OCI-LY3 (cell line): ENCODE measurements around the gene EIF3F.

Source experiments
- CTCF ChIP-seq: fragments of 200-600, 300-600 bp; sonication (generic); IDR thresholded peaks from 2 replicates; pipeline ENCODE4 v1.5.1; 2014; ENCODE audit warnings: antibody characterized with exemption, low read length, low read depth
- EZH2phosphoT487 ChIP-seq: fragments of 200-600 bp; shearing (Covaris generic); IDR thresholded peaks from 2 replicates; pipeline ENCODE4 v1.6.1; 2018; ENCODE audit warnings: antibody characterized with exemption, mixed run types, low read depth

GRCh38 chr11:7955191-7955590 is 31.9 kb upstream of the EIF3F start:
- TF ChIP-seq CTCF (no peak), EZH2phosphoT487 (no peak)
